Liver (tissue), 3 donors: ENCODE measurements around the gene ASB1.

Source experiments
- ATF3 ChIP-seq: IDR thresholded peaks from 2 replicates; pipeline ENCODE4 v1.6.1; 2016; ENCODE audit warnings: antibody characterized with exemption
- CTCF ChIP-seq: fragments of 150-350 bp; IDR thresholded peaks from 2 replicates; pipeline ENCODE4 v1.5.1; 2017; ENCODE audit warnings: improper control_type of control experiment, low read depth, low read length; ENCODE audit not compliant: missing input control
- EGR1 ChIP-seq, 2 donors: IDR thresholded peaks; 2 replicates each; pipeline ENCODE4 v1.6.1; 2016 to 2018; ENCODE audit warnings: antibody characterized with exemption in 2 of 2, low read depth in 2 of 2
- JUND ChIP-seq, 2 donors: IDR thresholded peaks; 2 replicates each; pipeline ENCODE4 v1.6.1; 2016; ENCODE audit warnings: antibody characterized with exemption in 2 of 2
- MAX ChIP-seq: IDR thresholded peaks from 2 replicates; pipeline ENCODE4 v1.6.1; 2016; ENCODE audit warnings: antibody characterized with exemption
- RAD21 ChIP-seq, 2 donors: IDR thresholded peaks; 2 replicates each; pipeline ENCODE4 v1.6.1; 2016; ENCODE audit warnings: antibody characterized with exemption in 2 of 2, mild to moderate bottlenecking in 2 of 2
- RXRA ChIP-seq, 2 donors: IDR thresholded peaks; 2 replicates each; pipeline ENCODE4 v1.6.1; 2017 to 2018; ENCODE audit warnings: antibody characterized with exemption in 2 of 2, mild to moderate bottlenecking in 1 of 2
- SP1 ChIP-seq: IDR thresholded peaks from 2 replicates; pipeline ENCODE4 v1.6.1; 2018; ENCODE audit warnings: antibody characterized with exemption, mild to moderate bottlenecking
- TAF1 ChIP-seq: conservative IDR thresholded peaks from 2 replicates; pipeline ENCODE4 v1.6.1; 2016; ENCODE audit warnings: antibody characterized with exemption, mild to moderate bottlenecking
- YY1 ChIP-seq: IDR thresholded peaks from 2 replicates; pipeline ENCODE4 v1.6.1; 2016; ENCODE audit warnings: antibody characterized with exemption, mild to moderate bottlenecking
- donor health status: healthy.
- donor health status: healthy.

- no peak for TF ChIP-seq CTCF
- no peak for TF ChIP-seq EGR1 (IDR thresholded peaks at IDR 0.05; ENCODE audit: low read depth in 2 of 2)
- TF ChIP-seq MAX = no peak
- TF ChIP-seq RXRA (IDR thresholded peaks at IDR 0.05) = no peak
- TF ChIP-seq TAF1 = no peak
- TF ChIP-seq YY1 = no peak
- TF ChIP-seq SP1 = no peak
- no peak for TF ChIP-seq ATF3
- TF ChIP-seq JUND (IDR thresholded peaks at IDR 0.05) = no peak
- TF ChIP-seq RAD21 (IDR thresholded peaks at IDR 0.05) = no peak
These were observed 63.2 kb downstream of the ASB1 start for GRCh38 chr2:238489896-238490295.
